Measurements from ENCODE around the gene ARID5A. TPM values are rescaled to one million over a fixed set of nuclear protein-coding genes. Genes with fewer than 3 reads are reported as not detected.

Gene ARID5A
- total RNA-seq, 1 experiment from 2014 or later: 7.3 TPM

- Histone ChIP-seq H3K27ac (ENCODE audit: low read depth, low read length, poor library complexity, severe bottlenecking) (no peak overlapping the region), H3K27me3 (replicated peaks; ENCODE audit: insufficient read depth, low read depth, low read length, poor library complexity) (no peaks in the 10 kb centered on the region), H3K36me3 (ENCODE audit: insufficient read depth, low read length, poor library complexity, severe bottlenecking) (no peaks in the 10 kb centered on the region), H3K4me3 (ENCODE audit: low read depth, low read length, poor library complexity, severe bottlenecking) (no peak overlapping the region), H3K9me3 (ENCODE audit: low read depth, low read length, poor library complexity, severe bottlenecking) (no peaks in the 10 kb centered on the region), H3K4me1 (ENCODE audit: insufficient read depth, low read length, poor library complexity, severe bottlenecking) (peaks cover 48% of the 10 kb centered on the region)
- ChIA-PET POLR2A (ENCODE audit: low non-redundant PET) (no interaction called here), CTCF (interaction anchor here (0.7 kb wide), 1 partner anchor 119 kb away, joined by 3 read pairs; no protein-coding TSS in a partner anchor)
- intact Hi-C loops (cut with micrococcal nuclease; ENCODE audit: unreplicated experiment): no loop called here
- BruUV-seq (replicated peaks): no TSS peak
- DNase-seq (ENCODE audit: low spot score): no peak
- no peak for TF ChIP-seq CTCF (conservative IDR thresholded peaks at IDR 0.05; ENCODE audit: low read depth, low read length)
- no peak for TF ChIP-seq EZH2 (IDR thresholded peaks at IDR 0.05; ENCODE audit: borderline replicate concordance, low read depth, low read length, poor library complexity, severe bottlenecking)
Measured at GRCh38 chr2:96529376-96530143, 7.0 kb upstream of the ARID5A start.

GRCh38 chr2:96530144-96530430 is 6.5 kb upstream of the ARID5A start:
- POLR2A ChIA-PET (ENCODE audit: low non-redundant PET): no interaction called here
- no peaks in the 10 kb centered on the region for H3K27me3 ChIP-seq (replicated peaks; ENCODE audit: insufficient read depth, low read depth, low read length, poor library complexity)
- BruUV-seq (replicated peaks): no TSS peak
- H3K36me3 ChIP-seq (ENCODE audit: insufficient read depth, low read length, poor library complexity, severe bottlenecking): no peaks in the 10 kb centered on the region
- intact Hi-C loops (cut with micrococcal nuclease; ENCODE audit: unreplicated experiment): no loop called here
- H3K4me1 ChIP-seq (ENCODE audit: insufficient read depth, low read length, poor library complexity, severe bottlenecking): peaks cover 54% of the 10 kb centered on the region
- DNase-seq (ENCODE audit: low spot score): no peak
- TF ChIP-seq EZH2 (IDR thresholded peaks at IDR 0.05; ENCODE audit: borderline replicate concordance, low read depth, low read length, poor library complexity, severe bottlenecking) (no peak), CTCF (conservative IDR thresholded peaks at IDR 0.05; ENCODE audit: low read depth, low read length) (no peak)
- no peaks in the 10 kb centered on the region for H3K9me3 ChIP-seq (ENCODE audit: low read depth, low read length, poor library complexity, severe bottlenecking)
- no peak overlapping the region for H3K4me3 ChIP-seq (ENCODE audit: low read depth, low read length, poor library complexity, severe bottlenecking)
- H3K27ac ChIP-seq (ENCODE audit: low read depth, low read length, poor library complexity, severe bottlenecking): no peak overlapping the region
- CTCF ChIA-PET: interaction anchor here (0.7 kb wide), 1 partner anchor 119 kb away, joined by 3 read pairs; no protein-coding TSS in a partner anchor

- H3K4me1 ChIP-seq (ENCODE audit: insufficient read depth, low read length, poor library complexity, severe bottlenecking): peaks cover 54% of the 10 kb centered on the region
- BruUV-seq (replicated peaks): no TSS peak
- H3K36me3 ChIP-seq (ENCODE audit: insufficient read depth, low read length, poor library complexity, severe bottlenecking): no peaks in the 10 kb centered on the region
- POLR2A ChIA-PET (ENCODE audit: low non-redundant PET): no interaction called here
- H3K9me3 ChIP-seq (ENCODE audit: low read depth, low read length, poor library complexity, severe bottlenecking): no peaks in the 10 kb centered on the region
- DNase-seq (ENCODE audit: low spot score): no peak
- H3K27ac ChIP-seq (ENCODE audit: low read depth, low read length, poor library complexity, severe bottlenecking): no peak overlapping the region
- CTCF ChIA-PET: interaction anchor here (0.7 to 1.3 kb wide), 2 partner anchors 23 to 120 kb away, joined by 3 to 5 read pairs; no protein-coding TSS in a partner anchor
- H3K27me3 ChIP-seq (replicated peaks; ENCODE audit: insufficient read depth, low read depth, low read length, poor library complexity): no peaks in the 10 kb centered on the region
- TF ChIP-seq EZH2 (IDR thresholded peaks at IDR 0.05; ENCODE audit: borderline replicate concordance, low read depth, low read length, poor library complexity, severe bottlenecking): no peak
- TF ChIP-seq CTCF (conservative IDR thresholded peaks at IDR 0.05; ENCODE audit: low read depth, low read length): no peak
- no peak overlapping the region for H3K4me3 ChIP-seq (ENCODE audit: low read depth, low read length, poor library complexity, severe bottlenecking)
- intact Hi-C loops (cut with micrococcal nuclease; ENCODE audit: unreplicated experiment): no loop called here
Measured at GRCh38 chr2:96530474-96531357, 5.8 kb upstream of the ARID5A start.
